HG03565 (cell line): Measurements from ENCODE around the gene FGA.

Experiments
- ATAC-seq: cut with Tn5 transposase; IDR thresholded peaks from one replicate; pipeline ENCODE4 v1.9.1; 2021; ENCODE audit warnings: mild to moderate bottlenecking, moderate library complexity; ENCODE audit not compliant: unreplicated experiment

FGA gene

DNA sequence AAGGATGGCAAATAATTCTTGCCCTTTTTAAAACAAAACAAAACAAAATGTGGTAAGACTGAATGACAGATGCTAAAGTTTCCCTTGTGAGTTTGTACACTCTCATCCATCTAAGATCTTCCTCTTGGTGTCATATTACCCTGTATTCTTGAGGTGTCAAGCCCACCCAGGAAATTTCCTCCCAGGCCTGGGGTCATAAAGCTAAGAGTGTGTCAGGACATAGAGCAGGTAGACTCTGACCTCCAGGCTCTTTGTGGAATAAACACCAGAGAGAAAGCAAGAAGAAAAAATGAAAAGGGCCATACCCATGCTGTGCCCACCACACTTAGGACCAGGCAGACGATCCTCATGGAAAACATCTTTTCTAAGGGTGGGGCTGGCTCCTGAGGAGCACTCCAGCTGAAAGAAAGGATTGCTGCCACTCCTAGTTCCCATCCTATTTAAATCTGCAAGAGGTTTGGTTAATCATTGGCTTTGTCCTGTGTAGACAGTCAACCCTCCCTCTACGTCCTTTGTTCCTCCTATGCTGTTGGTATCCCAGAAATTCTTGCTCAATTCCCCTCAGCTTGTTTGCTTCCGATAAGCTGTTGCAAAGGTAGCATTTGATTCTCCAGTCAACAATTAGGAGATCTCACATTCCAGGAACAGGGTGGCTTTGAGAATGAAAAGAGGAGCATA, at the start of gene FGA:
Gene FGA, minus strand, starts transcription at position 414 of the 678 bp plus-strand sequence. Its CDS starts 55 bp downstream, at position 359.
- ATAC-seq = no peak

DNA sequence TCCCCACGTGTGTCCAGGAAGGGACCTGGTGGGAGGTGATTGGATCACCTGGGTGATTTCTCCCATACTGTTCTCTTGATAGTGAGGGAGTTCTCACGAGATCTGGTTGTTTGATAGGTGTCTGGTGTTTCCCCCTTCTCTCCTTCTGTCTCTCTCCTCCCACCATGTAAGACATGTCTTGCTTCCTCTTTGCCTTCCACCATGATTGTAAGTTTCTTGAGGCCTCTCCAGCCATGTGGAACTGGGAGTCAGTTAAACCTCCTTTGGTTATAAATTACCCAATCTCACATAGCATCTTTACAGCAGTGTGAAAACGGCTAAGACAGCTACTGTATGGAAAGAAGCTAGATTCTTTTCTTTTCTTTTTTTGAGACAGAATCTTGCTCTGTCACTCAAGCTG, 43.5 kb upstream of the FGA start:
- ATAC-seq = no peak

DNA sequence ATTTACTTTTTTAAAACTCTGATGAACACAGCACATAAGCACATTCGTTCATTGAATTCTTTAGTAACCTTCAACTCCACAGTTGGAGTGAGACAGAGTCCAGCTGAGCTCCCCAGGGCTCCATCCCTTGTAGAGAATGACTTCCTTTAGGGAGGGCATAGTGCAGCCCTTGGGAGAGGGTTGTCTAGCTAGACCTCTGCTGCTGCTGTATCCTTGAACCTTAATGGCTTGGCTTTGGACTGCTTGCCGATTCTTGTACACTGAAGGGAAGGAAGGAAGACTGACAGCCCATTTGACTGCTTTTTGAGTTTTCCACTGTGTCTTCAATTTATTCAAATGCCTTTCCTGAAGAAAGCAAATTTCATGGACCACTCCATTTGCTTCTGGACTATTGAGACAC, 41.3 kb upstream of the FGA start:
- no peak for ATAC-seq

DNA sequence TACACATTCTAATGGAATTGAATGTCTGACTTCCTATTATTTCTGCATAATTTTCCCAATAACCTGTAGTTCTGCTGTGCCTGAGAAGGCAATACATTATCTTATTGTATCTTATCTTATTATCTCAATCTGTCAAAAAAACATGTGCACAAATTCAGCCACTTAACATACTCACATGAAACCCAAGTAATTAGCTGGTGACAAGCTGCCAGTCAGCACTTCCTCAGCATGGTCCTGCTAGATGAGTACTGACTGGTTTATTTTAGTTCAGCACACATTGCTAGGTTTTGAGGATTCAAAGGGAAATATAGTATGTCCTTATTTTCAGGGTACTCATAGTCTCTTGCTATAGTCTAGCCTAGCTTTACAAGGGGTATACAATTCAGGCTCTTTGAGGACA, 39.8 kb upstream of the FGA start:
- ATAC-seq = no peak

DNA sequence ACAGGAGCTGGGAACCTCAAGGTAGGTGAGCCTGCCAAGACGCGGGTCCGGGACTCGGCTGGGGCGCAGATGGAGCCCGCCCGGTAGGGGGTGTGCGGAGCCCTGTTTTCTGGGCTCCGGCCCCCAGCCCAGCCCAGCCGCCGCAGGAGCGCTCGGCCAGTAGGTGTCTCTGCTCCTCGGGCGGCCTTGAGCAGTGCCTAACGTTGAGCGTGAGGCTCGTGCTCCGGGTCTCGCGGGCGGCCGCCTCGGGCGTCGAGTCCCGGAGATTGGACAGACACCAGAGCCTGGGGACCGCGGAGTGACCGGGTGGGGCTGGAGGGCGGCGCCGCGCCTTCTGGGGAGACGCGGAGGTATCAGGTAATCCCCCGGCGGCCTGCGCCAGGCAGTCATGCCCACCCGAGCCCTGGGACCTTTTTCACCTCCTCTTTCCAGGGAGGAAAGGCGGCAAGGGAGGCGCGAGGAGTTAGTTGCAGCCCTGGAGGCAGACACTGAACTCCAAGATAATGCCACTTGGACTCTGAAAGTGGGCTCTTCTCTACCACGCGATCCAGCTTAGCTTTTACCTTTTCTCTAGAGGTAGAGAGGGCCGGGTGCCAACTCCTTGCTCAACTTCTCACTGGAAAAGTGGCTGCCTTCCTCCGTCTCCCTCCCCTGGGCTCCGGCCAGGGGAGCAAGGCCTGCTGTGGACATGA, 36.4 kb upstream of the FGA start:
- peak; percentile 88 for ATAC-seq

DNA sequence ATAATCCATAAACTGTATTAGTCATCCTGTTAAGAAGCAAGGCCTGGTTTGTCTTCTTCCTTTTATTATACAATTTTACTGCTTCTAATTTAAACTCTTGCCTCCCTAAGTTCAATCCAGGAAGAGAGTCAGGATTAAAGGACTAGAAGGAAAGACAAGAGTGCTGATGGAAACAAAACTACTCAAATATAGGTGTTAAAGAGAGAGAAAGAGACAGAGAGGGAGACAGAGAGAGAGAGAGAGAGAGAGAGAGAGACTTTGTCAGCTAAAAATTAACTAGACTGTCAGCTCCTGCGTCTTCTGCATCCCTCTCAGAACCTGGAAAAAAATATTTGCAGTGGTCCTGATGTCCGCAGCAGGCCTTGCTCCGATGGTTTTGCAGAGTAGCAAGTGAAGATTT, 35.4 kb upstream of the FGA start:
- ATAC-seq = no peak

DNA sequence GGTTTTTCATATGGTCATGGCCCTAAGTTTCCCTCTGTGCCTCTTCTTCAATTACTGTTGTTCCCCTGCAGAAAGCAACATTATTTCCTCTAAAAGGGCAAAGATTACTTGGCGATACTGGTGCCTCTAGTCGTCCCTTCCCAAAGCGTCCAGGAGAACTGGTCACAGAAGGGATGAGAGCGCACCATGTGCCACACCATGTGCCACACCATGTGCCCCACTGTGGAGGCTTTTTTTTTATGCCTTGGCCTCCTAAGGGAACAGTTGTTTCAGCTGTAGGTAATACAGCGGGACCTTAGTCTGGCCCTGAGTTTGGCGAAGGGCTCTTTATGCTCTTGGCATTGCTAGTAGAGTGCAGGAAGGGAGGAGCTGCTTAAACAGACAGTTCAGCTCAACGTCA, 33.5 kb upstream of the FGA start:
- ATAC-seq = no peak

DNA sequence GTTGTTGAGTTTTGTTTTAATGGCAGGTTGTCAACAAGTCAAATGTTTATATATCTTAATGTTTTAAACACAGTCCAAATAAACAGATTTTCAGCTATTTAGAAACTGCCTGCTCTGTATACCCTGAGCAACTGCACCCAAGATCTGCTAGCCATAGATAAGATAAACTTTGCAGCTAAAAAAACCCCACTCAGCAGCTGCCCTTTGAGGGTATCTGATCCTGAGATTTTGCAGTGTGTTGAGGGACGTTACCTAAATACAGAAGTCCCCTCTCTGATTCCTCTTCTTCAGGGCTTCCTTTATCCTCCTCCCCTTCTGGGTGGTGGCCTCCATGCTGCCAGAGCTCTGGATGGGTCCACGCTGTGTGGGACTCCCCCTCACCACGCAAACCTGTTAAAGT, 32.9 kb upstream of the FGA start:
- no peak for ATAC-seq

DNA sequence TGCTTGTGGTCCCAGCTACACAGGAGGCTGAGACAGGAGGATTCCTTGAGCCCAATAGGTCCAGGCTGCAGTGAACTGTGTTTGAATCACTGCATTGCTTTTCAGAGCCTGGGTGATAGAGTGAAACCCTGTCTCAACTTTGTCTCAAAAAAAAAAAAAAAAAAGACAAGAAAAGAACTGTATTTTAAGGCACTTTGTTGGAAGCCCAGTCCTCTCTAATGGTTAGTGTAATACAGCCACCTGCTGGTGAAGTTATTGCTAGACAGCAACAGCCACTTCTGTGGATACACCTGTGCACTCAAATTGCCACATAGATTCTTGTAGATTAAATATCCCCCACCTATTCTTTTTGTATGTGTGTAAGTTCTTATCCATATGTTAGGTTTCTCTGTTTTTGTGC, 32.1 kb upstream of the FGA start:
- peak; percentile 47 for ATAC-seq

DNA sequence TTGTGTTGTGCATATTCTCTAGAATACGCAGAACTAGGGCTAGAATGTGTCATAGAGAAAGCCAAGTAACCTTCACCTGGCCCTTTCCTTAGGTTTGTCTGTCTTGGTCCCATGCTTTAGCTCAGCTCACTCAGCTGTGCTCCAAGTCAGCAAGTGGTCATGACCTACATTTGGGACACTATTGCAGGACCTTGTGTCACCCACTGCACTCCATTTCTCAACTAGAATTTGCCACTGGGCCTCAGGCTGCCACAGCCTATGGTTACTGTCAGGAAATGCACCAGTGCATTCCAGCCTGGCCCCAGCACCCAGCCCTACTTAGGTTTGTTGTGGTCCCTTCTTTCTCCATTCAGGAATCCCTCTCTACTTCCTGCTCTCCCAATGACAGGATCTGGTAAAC, 29.6 kb upstream of the FGA start:
- ATAC-seq = no peak

DNA sequence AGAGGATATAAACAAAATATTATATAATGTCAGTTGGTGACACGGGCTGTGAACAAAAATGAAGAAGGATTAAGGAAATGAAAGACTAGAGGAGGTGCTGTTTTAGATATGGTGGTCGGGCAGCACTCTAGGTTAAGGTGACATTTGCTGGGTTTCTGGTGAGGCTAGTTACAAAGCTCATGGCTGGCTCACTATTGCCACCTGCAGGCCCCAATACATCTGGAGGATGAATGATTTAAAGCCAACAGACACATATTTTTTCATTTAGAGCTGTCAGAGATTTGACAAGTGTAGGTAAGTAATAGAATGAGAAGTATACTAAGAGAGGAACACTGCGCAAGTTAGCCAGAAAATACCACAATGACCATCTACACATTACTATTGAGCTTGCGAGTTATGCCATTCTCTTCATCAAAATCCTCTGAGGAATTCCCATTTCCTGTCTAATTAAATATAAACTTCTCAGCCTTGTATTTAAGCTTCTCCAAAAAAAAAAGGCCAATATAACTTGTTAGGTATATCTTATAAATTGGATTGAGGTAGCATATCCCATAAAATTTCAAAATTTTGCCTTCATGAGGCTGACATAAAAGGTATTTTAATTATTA, 28.3 kb upstream of the FGA start:
- peak; percentile 74 for ATAC-seq

DNA sequence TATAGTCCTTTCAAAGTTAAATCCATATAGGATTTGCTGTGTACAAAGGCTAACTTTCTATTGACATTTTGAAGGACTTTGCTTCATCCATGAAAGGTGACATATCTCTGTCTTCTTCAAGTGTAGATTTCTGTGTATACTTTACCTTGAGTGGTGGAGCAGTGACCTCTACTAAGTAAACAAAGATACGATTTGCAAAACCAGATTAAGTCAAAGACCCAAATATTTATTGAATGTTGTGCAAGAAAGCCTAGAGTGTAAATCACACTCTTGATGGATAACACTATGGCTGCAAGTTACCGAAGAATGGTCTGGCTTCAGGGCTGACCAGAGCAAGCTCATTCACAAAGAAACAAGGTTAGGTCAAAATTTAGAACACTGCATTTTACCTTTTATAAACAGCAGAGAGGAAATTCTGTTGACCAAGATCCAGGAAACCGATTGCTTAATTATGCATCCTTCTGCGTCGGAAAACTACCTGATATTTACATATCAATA, 27.3 kb upstream of the FGA start:
- no peak for ATAC-seq

DNA sequence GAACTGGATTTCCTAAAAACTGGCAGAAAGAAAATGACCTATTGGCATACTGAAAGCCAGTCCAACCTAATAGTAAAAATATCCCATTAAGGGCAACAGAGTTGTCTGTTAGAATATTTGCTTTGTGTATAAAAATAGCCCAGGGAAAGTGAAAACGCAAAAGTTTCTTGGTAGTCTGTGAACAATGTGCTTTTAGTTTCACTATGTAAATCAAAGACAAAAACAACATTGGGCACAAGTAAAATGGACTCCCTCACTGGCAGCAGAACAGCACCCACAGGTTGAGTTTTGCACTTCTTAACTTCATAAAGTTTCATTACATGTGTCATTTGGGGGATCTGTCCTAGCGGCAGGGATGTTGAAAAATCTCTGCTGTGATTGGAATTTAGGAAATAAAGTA, 26.2 kb upstream of the FGA start:
- ATAC-seq = peak; percentile 92

DNA sequence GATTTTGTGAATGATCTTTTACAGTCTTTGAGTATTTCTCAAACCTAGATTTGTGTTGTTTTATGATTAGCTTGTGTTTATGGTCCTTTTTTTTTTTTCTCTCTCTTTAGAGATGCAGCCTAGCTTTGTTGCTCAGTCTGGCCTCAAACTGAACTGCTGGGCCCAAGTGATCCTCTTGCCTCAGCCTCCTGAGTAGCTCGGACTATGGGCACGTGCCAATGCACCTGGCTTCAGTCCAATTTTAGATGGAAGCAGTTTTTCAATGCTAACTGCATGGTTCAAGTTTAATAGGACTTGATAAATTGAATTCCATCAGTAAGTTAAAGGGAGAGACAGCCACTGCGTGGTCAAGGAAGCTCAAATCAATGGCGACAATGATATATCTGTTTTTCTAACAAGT, 25.7 kb upstream of the FGA start:
- no peak for ATAC-seq

DNA sequence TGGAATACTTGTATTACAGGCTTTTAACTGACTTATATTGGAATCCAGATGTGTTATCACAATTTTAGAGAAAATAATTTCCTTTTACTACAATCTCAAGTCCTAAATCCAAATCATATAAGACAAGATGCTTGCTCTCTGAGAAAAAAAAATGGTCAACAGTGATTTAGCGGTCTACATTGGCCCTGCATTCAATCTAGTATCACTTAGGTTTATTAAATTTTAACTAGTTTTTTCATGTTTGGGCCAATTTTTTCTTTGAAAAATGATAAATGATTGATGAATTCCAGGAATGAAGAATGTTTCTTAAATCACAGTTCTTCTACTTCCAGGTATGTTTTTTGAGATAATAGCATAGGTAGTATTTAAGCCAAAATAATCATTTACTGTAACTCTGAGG, 24.7 kb upstream of the FGA start:
- ATAC-seq = no peak

DNA sequence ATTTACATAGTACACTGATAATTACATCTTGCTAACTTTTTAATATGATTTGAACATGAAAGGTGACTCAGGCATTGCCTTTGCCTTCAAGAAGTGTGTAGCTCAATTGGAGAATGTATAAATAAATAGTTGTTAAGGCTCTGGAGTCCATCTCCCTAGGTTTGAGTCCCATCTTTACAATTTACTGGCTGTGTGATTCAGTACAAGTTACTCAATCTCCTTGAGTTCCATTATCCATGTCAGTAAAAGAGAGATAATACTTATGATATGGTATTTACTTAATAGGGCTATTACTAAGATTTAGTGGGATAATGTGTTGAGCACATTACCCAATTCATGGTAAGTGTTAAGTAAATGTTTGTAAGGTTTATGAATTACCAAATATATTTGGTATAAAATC, 23.8 kb upstream of the FGA start:
- no peak for ATAC-seq

DNA sequence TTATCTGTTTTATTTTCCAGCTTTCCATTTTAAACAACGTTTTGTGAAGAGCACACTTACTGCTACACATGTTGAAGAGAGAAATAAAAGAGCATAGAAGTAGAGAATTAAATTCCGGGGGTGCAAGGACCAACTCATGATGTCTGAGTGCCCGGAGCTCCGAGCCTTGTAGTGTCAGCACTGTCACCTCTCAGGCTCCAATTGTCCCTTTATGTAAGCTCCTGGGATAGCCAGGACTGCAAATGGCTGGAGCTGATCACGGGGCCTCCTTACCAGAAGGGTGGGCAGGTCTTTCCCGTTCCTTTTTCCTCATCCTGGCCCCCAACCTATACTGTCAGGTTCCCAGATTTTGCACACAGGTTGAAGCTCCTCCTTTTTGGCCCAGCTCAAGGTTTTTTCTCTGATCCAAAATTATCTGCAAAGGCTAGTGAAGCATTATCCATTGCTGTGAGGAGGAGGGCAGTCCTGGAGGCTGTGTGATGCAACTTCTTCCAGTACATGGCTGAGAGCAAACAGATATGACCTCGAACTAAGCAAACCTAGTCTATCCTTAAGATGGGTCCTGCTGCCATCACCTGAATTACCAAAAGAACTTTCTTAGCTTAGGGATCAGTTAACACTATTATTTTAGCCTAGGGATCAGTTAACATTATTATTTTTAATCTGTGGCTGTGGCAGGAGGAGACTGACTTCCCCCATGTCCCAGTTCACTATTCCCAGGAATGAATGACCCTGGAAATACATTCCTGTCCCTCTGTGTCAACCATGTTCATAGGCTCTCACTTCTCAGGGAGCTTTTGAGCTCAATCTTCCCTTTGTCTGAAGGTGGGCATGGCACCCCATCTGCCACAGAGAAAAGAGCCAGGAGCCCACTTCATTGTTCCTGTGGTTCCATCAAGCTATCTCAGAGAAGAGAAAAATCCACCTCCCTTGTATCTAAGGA, 22.2 kb upstream of the FGA start, which contains the start of gene FGG:
Gene FGG, minus strand, starts transcription at position 185 of the 943 bp plus-strand sequence. Its CDS starts 47 bp downstream, at position 138.
- no peak for ATAC-seq

DNA sequence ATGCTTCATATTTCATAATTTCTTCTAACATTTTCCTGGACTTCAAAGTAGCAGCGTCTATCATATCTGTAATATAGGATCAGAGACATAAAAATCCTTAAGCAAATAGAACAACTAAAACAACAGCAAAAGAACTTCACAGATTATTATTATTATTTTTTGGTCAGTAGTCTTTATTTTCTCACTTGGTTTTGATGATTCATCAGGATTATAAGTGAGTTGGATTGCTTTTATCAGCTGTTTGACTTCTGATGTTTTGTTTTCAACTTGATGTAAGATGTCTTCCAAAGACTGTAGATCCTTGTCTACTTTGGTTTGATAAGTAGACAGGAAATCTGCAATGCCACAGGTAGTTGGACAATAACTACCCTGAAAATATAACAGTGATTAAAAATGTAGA, 21.3 kb upstream of the FGA start:
- ATAC-seq = no peak

DNA sequence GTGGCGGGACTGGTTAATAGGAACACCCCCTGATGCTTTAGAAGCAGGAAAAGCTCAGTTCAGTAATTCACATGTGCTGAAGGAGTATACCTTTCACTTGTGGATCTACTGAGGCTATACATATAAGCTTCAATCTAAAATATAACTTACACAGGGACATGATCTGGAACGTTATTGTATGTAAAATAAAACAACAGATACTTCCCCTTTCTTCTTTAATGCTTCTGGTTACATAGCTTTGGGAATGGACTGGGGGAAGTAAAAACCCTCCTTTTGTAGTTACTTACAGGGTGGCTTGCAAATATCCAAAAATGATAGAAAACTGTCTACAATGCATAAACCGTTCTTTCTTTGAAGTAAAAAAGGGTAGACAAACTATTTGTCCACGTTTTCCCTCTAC, 20.0 kb upstream of the FGA start:
- no peak for ATAC-seq

DNA sequence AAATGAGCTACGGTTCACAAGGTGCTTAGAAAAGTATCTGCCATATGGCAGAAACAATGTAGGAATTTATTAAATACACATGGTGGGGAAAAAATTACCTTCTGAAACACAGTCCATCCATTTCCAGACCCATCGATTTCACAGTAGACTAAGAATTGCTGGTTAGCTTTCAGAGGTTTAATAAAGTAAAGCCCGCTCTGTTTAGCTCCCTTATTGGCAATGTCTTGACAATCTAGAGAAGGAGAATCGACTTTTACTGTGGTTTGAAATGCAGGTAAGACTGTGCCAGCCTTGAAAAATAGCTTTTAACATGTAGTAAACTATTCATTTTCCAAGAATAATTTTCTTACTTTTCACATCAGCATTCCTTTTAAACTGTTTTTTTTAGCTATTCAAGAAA, 19.0 kb upstream of the FGA start:
- ATAC-seq = no peak
